ENCODE results near the gene TBC1D1. TPM values are rescaled to one million over a fixed set of nuclear protein-coding genes. Genes with fewer than 3 reads are reported as not detected.

TBC1D1 gene
- total and polyA plus RNA-seq, 2 donors (not counting 3 experiments of a cell fraction or from before 2014, with no cell fraction given), result 63.5 to 116 TPM

DNA sequence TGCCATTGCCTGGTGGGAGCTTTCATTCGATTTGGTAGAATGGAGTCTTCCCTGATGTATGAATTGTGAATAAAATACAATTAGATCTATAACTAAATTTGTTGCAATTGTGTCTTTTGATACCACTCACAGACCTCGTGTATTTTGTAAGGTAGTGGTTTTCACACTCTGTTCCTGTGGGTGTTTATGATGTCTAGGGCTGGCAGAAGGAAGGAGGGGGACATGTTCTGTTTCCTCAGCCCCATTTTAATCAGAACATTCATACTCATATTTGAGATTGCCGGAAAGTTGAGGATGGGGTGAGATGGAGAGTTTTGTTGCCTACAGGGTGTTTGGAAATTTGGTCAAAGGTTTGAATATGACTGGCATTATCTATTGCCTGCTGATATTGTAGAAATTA lies 112.2 kb downstream of the TBC1D1 start:
- intact Hi-C loops (cut with micrococcal nuclease), result no loop called here
- Histone ChIP-seq H3K36me3 (ENCODE audit: control insufficient read depth in 2 of 2, extremely low read depth in 1 of 2, insufficient read depth in 2 of 2, low read length in 2 of 2) (peaks cover 0 to 2% of the 10 kb centered on the region in 2 experiments), H3K4me3 (replicated peaks in 1 of 3; ENCODE audit: insufficient read depth in 1 of 3, low read depth in 1 of 3, low read length in 3 of 3) (no peak overlapping the region), H3K27ac (ENCODE audit: insufficient read depth, low read depth, low read length) (no peak overlapping the region), H3K79me2 (ENCODE audit: control insufficient read depth, insufficient read depth, low read length) (peaks cover 5% of the 10 kb centered on the region), H3K9ac (replicated peaks; ENCODE audit: extremely low read depth, insufficient read depth, low read length) (no peak overlapping the region), H2AFZ (ENCODE audit: low read depth, low read length) (no peak overlapping the region), H3K4me1 (ENCODE audit: control insufficient read depth, extremely low read depth, insufficient read depth, low read length) (no peaks in the 10 kb centered on the region), H3K9me1 (replicated peaks; ENCODE audit: control insufficient read depth, extremely low read depth, insufficient read depth, low read length) (no peaks in the 10 kb centered on the region), H3K4me2 (ENCODE audit: insufficient read depth, low read length) (no peak overlapping the region), H3K9me3 (replicated peaks; ENCODE audit: control insufficient read depth, insufficient read depth, low read length) (no peaks in the 10 kb centered on the region), H4K20me1 (replicated peaks; ENCODE audit: control insufficient read depth, extremely low read depth, insufficient read depth, low read length) (no peaks in the 10 kb centered on the region), H3K27me3 (ENCODE audit: control insufficient read depth in 2 of 2, insufficient read depth in 2 of 2, low read length in 2 of 2) (no peaks in the 10 kb centered on the region)
- ChIA-PET POLR2A (no interaction called here), CTCF (interaction anchor here (0.8 kb wide), 1 partner anchor 32 kb away, joined by 3 read pairs; no protein-coding TSS in a partner anchor)
- no TSS peak for BruUV-seq (replicated peaks)
- DNase-seq (ENCODE audit: low read depth, low spot score), result no peak
- FAIRE-seq, result peak; percentile 26
- dilution Hi-C loops (cut with MboI; ENCODE audit: extremely low pct_ligation_motif_present, low sequenced_read_pairs), result no loop called here
- no peak for TF ChIP-seq GATA2 (IDR thresholded peaks at IDR 0.05; ENCODE audit: insufficient read depth, insufficient read length, low read depth, low read length)
- no peak for TF ChIP-seq EZH2 (IDR thresholded peaks at IDR 0.05; ENCODE audit: borderline replicate concordance, low read depth, low read length, severe bottlenecking)
- TF ChIP-seq POLR2A (IDR thresholded peaks at IDR 0.05; ENCODE audit: low read depth, low read length), result no peak
- no peak for TF ChIP-seq POLR2AphosphoS5 (IDR thresholded peaks at IDR 0.05; ENCODE audit: insufficient read depth, low read depth, low read length)
- TF ChIP-seq MYC (IDR thresholded peaks at IDR 0.05; ENCODE audit: low read depth, low read length), result no peak
- TF ChIP-seq FOS (IDR thresholded peaks at IDR 0.05; ENCODE audit: borderline replicate concordance, insufficient read depth, low read length), result no peak
- TF ChIP-seq, protein P1, sequence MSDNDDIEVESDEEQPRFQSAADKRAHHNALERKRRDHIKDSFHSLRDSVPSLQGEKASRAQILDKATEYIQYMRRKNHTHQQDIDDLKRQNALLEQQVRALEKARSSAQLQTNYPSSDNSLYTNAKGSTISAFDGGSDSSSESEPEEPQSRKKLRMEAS (IDR thresholded peaks at IDR 0.05; ENCODE audit: insufficient read depth, insufficient read length), result no peak
- TF ChIP-seq CTCF (IDR thresholded peaks at IDR 0.05; ENCODE audit: extremely low read depth in 1 of 2, insufficient read depth in 1 of 2, low read depth in 1 of 2, low read length in 2 of 2), result no peak
- TF ChIP-seq JUN (IDR thresholded peaks at IDR 0.05; ENCODE audit: borderline replicate concordance, insufficient read depth, insufficient read length, low read depth), result no peak

All from endothelial cell of umbilical vein (primary cell).